Body of pancreas (tissue), 4 donors: ENCODE results near the gene GSTA2.

ENCODE experiments used
- CTCF ChIP-seq, 7 experiments: fragments of 450-650 bp in 4 of 7; fragments of 200-600 bp in 3 of 7; sonication (generic) in 3 of 7; IDR thresholded peaks; one replicate each; pipeline ENCODE4 v1.5.1; 2016 to 2019; ENCODE audit warnings: antibody characterized with exemption in 7 of 7
- POLR2A ChIP-seq, 3 donors: fragments of 450-650 bp; IDR thresholded peaks; one replicate each; pipeline ENCODE4 v1.6.1; 2016; ENCODE audit warnings: antibody characterized with exemption in 3 of 3, mild to moderate bottlenecking in 2 of 3

- TF ChIP-seq POLR2A (IDR thresholded peaks at IDR 0.05) (no peak), CTCF (IDR thresholded peaks at IDR 0.05) (no peak)
These were observed 43.0 kb downstream of the GSTA2 start for GRCh38 chr6:52720321-52720720.
